Amniotic stem cell (primary cell): ENCODE data around the gene MAGED1.
"Not testable (repeated sequence)": the region's sequence is repeated elsewhere in the genome, so short reads cannot be mapped to it uniquely, and the experiment has no call there.

Experiments
- DNase-seq: peaks from one replicate; lab custom pipeline; 2025; lab: John Stamatoyannopoulos, UW

Gene MAGED1

GRCh38 chrX:51896626-51897025 lies 3.2 kb downstream of the MAGED1 start:
- no peak for DNase-seq

DNA sequence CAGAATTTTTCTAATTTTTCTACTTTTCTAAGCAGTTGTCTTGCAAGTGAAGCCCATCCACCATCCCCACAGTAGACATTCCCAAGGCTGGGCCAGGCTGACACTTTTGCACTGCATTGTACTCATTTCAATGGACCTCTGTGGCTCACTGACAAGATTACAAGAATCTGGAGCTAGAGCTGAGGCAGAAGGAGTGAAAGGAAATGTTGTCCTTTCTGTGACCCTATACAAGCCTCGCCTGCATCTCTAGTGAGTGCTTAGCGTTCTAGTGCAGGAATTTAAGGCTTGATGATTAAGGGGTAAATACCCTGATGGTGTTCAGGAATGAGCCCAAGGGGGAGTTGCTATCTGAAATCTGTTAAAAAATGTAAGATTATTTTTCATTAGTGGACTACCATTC lies 6.3 kb downstream of the MAGED1 start:
- DNase-seq: no peak

GRCh38 chrX:51902510-51903050 lies 9.2 kb downstream of the MAGED1 start:
- no peak for DNase-seq

DNA sequence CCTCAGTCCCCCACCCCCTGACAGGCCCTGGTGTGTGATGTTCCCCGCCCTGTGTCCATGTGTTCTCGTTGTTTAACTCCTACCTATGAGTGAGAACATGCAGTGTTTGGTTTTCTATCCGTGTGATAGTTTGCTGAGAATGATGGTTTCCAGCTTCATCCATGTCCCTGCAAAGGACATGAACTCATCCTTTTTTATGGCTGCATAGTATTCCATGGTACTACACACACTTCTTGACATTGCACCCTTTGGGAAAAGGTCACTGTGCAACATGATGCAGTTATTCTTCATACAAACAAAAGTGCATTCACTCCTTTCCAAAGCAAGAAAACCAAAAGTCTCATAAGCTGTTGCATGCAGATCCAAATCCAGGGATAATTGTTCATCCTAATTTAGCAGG lies 11.7 kb downstream of the MAGED1 start:
- not testable (repeated sequence) for DNase-seq

DNA sequence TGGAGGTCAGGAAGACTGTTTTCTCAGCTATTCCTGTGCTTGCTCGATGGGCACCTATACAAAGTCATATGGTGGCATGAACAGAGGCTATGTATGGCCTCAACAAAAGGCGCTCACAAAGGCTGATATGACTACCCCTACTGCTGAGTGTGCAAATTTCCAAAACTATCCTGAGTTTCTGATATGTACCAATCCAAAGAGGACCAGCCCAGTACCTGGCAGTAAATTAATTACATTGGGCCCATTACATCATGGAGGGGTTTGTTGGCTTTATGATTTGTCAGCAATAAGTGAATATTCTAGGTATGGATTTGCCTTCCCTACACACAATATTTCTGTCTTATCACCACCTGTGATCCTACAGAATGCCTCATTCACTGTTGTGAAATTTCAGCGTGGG lies 12.3 kb downstream of the MAGED1 start:
- no peak for DNase-seq

GRCh38 chrX:51917604-51918003 lies 24.2 kb downstream of the MAGED1 start:
- no peak for DNase-seq

- DNase-seq: no peak
Measured at GRCh38 chrX:51922561-51922960, 29.1 kb downstream of the MAGED1 start.

- no peak for DNase-seq
Measured at GRCh38 chrX:51931566-51932150, 38.2 kb downstream of the MAGED1 start.
